Measurements from ENCODE around the gene MYL11.

The MYL11 gene

GRCh38 chr16:30371248-30371816 is 3.3 kb upstream of the MYL11 start (continued):
- no peak for TF ChIP-seq ATF2 (tag by site-specific recombination; IDR thresholded peaks at IDR 0.05; ENCODE audit: low read depth)
- 0 out of 2 replicates have a peak, but pooled peaks have one; percentile 30 for TF ChIP-seq KLF16 (tag by site-specific recombination; IDR thresholded peaks at IDR 0.05)
- TF ChIP-seq ZNF121 (tag by site-specific recombination; IDR thresholded peaks at IDR 0.05) = no peak
- TF ChIP-seq YY1 (tag by site-specific recombination; IDR thresholded peaks at IDR 0.05) = no peak
- no peak for TF ChIP-seq ZNF488 (tag by site-specific recombination; IDR thresholded peaks at IDR 0.05)
- no peak; the same call in 1 of the 2 replicates for TF ChIP-seq ZNF211 (tag by site-specific recombination; IDR thresholded peaks at IDR 0.05; ENCODE audit: low read depth)
- peak; percentile 30; the same call in 1 of the 2 replicates for TF ChIP-seq ZBTB8A (tag by site-specific recombination; IDR thresholded peaks at IDR 0.05)
- no peak for TF ChIP-seq HOXA7 (CRISPR knock-in tag; IDR thresholded peaks at IDR 0.05; ENCODE audit: borderline replicate concordance)
- no peak for TF ChIP-seq ZNF449 (tag by site-specific recombination; IDR thresholded peaks at IDR 0.05)
- TF ChIP-seq TCF7L2 (IDR thresholded peaks at IDR 0.05; ENCODE audit: borderline replicate concordance, low read depth, low read length) = no peak
- TF ChIP-seq ZNF221 (tag by site-specific recombination; IDR thresholded peaks at IDR 0.05; ENCODE audit: borderline replicate concordance) = no peak
- TF ChIP-seq ZNF335 (tag by site-specific recombination; conservative IDR thresholded peaks at IDR 0.05) = peak; percentile 57
- no peak; the same call in 1 of the 2 replicates for TF ChIP-seq ZBTB6 (tag by site-specific recombination; IDR thresholded peaks at IDR 0.05)
- no peak for TF ChIP-seq SP2 (tag by site-specific recombination; IDR thresholded peaks at IDR 0.05)
- TF ChIP-seq ZBTB21 (tag by site-specific recombination; IDR thresholded peaks at IDR 0.05) = no peak
- TF ChIP-seq ZFP37 (tag by site-specific recombination; IDR thresholded peaks at IDR 0.05) = no peak
- no peak for TF ChIP-seq ZFP3 (tag by site-specific recombination; IDR thresholded peaks at IDR 0.05; ENCODE audit: low read depth)
- no peak for TF ChIP-seq ZNF280D (tag by site-specific recombination; IDR thresholded peaks at IDR 0.05)
- no peak for TF ChIP-seq ZNF677 (tag by site-specific recombination; IDR thresholded peaks at IDR 0.05)
- TF ChIP-seq ZIC2 (tag by site-specific recombination; IDR thresholded peaks at IDR 0.05) = no peak
- no peak for TF ChIP-seq ZNF549 (tag by site-specific recombination; IDR thresholded peaks at IDR 0.05)
- no peak for TF ChIP-seq ZNF555 (tag by site-specific recombination; conservative IDR thresholded peaks at IDR 0.05)
- no peak for TF ChIP-seq IKZF3 (tag by site-specific recombination; IDR thresholded peaks at IDR 0.05)
- TF ChIP-seq ZNF138 (tag by site-specific recombination; IDR thresholded peaks at IDR 0.05; ENCODE audit: borderline replicate concordance) = no peak
- peak; percentile 30; the same call in 1 of the 2 replicates for TF ChIP-seq ZNF660 (tag by site-specific recombination; IDR thresholded peaks at IDR 0.05)
- peak; percentile 74 for TF ChIP-seq PRDM10 (tag by site-specific recombination; IDR thresholded peaks at IDR 0.05)
- TF ChIP-seq ZSCAN5A (tag by site-specific recombination; IDR thresholded peaks at IDR 0.05) = no peak

Data from HEK293 (cell line).